ENCODE measurements around the gene CHST8.

- TF ChIP-seq CTCF (conservative IDR thresholded peaks at IDR 0.05; ENCODE audit: low read length) (no peak), EZH2phosphoT487 (IDR thresholded peaks at IDR 0.05; ENCODE audit: borderline replicate concordance) (no peak)
Measured at GRCh38 chr19:33813391-33814101, 191.8 kb downstream of the CHST8 start.

All from Loucy (cell line).